B cell (primary cell): ENCODE results near the gene ZNF683.

Source experiments
- EZH2 ChIP-seq: IDR thresholded peaks from 2 replicates; pipeline ENCODE4 v1.6.1; 2012; ENCODE audit warnings: borderline replicate concordance, low read depth, mild to moderate bottlenecking, moderate library complexity, low read length; ENCODE audit not compliant: insufficient read depth, poor library complexity, severe bottlenecking
- TF ChIP-seq, protein P1 (sequence below): fragments of 200-600 bp; IDR thresholded peaks from one replicate; pipeline ENCODE4 v1.8.0; 2022; ENCODE audit warnings: antibody characterized with exemption, mild to moderate bottlenecking

DNA sequence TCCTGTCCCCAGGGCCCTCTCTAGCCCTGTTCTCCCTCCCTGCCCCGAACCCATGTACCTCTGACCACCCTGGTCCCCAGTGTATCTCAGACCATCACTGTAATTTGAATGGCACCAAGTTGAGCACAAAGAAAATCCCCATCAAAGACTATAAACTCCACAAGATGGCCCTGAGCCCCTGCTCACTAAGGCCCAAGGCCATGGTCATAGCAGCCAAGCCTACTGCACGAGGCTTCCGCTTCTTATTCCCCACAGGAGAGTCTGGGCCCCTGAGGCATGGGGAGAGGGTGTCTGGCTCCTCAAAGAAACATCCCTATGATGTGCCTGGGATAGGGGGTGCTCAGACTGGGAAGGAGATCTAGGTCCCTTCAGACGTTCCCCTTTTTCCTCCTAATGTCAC lies 4.5 kb downstream of the ZNF683 start:
- TF ChIP-seq, protein P1, sequence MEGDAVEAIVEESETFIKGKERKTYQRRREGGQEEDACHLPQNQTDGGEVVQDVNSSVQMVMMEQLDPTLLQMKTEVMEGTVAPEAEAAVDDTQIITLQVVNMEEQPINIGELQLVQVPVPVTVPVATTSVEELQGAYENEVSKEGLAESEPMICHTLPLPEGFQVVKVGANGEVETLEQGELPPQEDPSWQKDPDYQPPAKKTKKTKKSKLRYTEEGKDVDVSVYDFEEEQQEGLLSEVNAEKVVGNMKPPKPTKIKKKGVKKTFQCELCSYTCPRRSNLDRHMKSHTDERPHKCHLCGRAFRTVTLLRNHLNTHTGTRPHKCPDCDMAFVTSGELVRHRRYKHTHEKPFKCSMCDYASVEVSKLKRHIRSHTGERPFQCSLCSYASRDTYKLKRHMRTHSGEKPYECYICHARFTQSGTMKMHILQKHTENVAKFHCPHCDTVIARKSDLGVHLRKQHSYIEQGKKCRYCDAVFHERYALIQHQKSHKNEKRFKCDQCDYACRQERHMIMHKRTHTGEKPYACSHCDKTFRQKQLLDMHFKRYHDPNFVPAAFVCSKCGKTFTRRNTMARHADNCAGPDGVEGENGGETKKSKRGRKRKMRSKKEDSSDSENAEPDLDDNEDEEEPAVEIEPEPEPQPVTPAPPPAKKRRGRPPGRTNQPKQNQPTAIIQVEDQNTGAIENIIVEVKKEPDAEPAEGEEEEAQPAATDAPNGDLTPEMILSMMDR, result no peak
- TF ChIP-seq EZH2, result no peak
